NCI-H82 treated with DMSO at 0.1 percent for 48 hours (cell line): ENCODE measurements around the gene CLEC7A.
A peak's percentile ranks its signal among the peaks of the same experiment; 100 is the strongest.

ENCODE experiments used
- DNase-seq: peaks from one replicate; lab custom pipeline; 2025; ENCODE audit not compliant: unreplicated experiment; lab: John Stamatoyannopoulos, UW

Gene CLEC7A

GRCh38 chr12:10142976-10143589, 13.1 kb upstream of the CLEC7A start:
- no peak for DNase-seq

- peak; percentile 24 for DNase-seq
These were observed 10.0 kb upstream of the CLEC7A start for GRCh38 chr12:10140001-10140400.

- DNase-seq, result no peak
These were observed 6.7 kb upstream of the CLEC7A start for GRCh38 chr12:10136637-10137205.

GRCh38 chr12:10135126-10135525, 5.1 kb upstream of the CLEC7A start:
- DNase-seq, result no peak

- DNase-seq, result no peak
These were observed 2.9 kb upstream of the CLEC7A start for GRCh38 chr12:10132850-10133370.

GRCh38 chr12:10131111-10131690, 1.2 kb upstream of the CLEC7A start:
- DNase-seq, result no peak

- DNase-seq, result no peak
These were observed 1.3 kb downstream of the CLEC7A start for GRCh38 chr12:10128687-10129086.

GRCh38 chr12:10126413-10126812, 3.6 kb downstream of the CLEC7A start:
- DNase-seq, result no peak

- DNase-seq, result no peak
These were observed 7.3 kb downstream of the CLEC7A start for GRCh38 chr12:10122689-10123088.

GRCh38 chr12:10121278-10121677, 8.7 kb downstream of the CLEC7A start:
- DNase-seq, result no peak

- no peak for DNase-seq
These were observed 10.9 kb downstream of the CLEC7A start for GRCh38 chr12:10119066-10119465.

GRCh38 chr12:10115890-10116289, 14.1 kb downstream of the CLEC7A start:
- DNase-seq, result no peak

- no peak for DNase-seq
These were observed 14.7 kb downstream of the CLEC7A start for GRCh38 chr12:10115311-10115710.

GRCh38 chr12:10113920-10114319, 16.1 kb downstream of the CLEC7A start:
- no peak for DNase-seq

- DNase-seq, result no peak
These were observed 16.9 kb downstream of the CLEC7A start for GRCh38 chr12:10113075-10113474.

- DNase-seq, result no peak
These were observed 18.5 kb downstream of the CLEC7A start for GRCh38 chr12:10111451-10111850.

GRCh38 chr12:10110256-10110844, 19.6 kb downstream of the CLEC7A start:
- DNase-seq, result no peak

GRCh38 chr12:10102322-10102721, 27.7 kb downstream of the CLEC7A start:
- no peak for DNase-seq

- DNase-seq, result no peak
These were observed 28.3 kb downstream of the CLEC7A start for GRCh38 chr12:10101648-10102220.

- DNase-seq, result no peak
These were observed 28.9 kb downstream of the CLEC7A start for GRCh38 chr12:10101042-10101579.

- DNase-seq, result no peak
These were observed 31.2 kb downstream of the CLEC7A start, which contains the start of gene CLEC1A for GRCh38 chr12:10098791-10099190. Gene CLEC1A (minus strand): TSS chr12:10098985. CDS start chr12:10098922, 63 bp downstream.
